ENCODE results near the gene PTPRD.

Gene PTPRD

DNA sequence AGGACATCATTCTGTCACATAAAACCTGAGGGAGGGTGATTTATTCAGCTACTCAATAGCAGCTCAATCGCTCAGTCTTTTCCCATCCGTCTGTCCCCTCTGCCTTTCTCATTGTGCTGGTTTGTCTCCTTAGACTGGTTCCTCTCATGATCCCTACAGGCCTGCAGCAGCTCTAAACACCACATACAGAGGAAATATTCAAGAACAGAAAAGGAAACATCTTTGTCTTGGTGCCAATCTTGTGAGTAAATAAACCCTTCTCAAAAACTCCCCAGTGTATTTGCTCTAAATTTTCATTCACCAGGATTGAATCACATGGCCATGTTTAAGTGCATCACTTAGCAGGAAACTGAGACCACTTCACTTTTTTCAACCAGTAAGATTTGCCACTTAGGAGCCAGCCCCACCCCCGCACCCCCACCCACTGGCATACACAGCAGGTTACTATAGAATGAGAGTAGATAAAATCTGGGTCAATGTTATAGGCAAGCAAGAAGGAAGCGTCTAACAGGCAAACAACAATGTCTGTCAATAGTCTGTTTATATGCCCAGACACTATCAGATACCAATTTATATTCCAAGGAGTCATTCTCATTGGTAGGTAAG, 1917.7 kb downstream of the PTPRD start:
- no peak for DNase-seq

DNA sequence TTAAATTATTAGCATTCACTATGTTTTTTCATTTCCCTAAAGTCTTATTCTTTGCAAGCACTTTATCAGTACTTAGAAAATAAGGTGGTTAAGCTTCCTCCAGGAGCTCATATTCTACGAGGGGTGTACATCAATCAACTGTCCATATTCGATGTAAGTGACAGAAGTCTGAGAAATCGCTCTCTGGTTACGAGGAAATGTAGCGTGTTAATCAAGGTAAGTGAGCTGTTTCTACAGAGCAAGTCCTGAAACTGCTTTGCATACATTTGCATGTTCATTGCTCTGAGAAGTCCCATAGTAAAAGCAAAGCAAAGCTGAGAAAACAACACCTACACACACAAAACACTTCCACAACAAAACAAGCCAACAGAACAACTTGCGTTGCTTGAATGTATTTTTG, 1919.3 kb downstream of the PTPRD start:
- DNase-seq = no peak

DNA sequence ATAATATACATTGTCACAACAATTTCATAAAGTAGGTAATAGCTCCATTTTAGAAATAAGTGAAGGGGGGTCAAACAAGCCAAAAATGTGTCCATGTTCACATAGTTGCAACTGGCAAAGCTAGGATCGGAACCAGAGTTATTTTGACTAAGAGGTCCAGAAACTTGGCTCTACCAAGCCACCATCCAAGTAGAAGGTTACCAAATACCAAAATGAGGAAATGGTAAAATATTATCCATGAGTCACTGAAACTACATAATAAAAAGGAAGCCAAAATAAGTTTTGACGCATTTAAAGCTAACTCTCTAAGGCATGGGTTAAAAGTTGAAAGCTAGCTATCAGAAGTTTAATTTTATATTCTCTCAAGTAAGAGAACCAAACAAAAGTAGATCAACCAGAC, 1926.3 kb downstream of the PTPRD start:
- no peak for DNase-seq

DNA sequence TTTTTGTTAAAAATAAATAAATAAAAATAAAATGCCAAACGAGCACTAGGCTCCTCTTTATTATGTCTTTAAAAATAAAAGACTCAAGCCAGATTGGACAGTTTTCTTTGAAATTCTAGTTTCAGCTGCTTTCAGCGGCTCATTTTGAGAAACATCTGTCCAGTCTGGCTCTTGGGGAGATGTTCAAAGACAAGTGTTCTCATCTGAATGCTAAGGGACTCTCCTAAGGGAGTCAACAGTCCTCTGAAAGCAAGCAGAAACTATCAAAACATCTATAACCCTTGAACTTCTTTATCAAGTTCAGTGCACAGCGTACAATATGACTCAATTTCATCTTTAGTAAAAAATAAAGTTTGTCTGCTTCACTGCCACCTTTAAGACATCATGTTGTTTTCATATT, 1927.0 kb downstream of the PTPRD start:
- no peak for DNase-seq

DNA sequence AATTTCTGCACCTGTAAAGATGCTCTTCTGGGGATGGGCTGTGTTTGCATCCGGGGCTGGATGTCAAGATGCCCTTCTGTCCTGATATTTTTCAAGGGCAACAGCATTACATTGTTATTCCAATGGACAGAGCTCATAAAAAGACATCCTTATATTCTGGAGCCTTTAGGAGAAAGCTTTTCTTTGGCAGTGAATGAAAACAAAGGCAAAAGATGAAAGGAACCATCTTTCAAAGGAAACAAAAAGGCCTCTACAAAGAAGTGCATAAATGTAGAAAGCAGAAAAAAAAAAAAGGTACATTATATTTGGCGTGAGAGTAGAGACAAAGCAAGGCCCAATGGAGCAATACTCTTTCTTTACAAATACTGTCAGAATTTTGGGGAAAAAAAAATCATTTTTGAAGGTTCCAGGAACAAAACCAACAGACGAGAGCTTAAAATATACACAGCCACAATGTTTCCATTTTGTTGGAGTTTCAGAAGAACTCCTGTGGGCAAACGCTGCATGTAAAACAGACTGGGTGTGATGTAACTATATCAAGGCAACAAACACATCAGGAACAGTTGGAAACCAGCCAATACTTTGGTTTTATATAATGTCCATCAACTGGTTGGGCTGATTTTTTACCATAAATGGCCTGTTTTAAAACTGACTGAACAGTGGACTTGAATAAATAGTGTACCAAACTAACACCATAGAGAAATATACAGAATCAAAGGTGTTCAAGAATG, 1927.7 kb downstream of the PTPRD start:
- no peak for DNase-seq

DNA sequence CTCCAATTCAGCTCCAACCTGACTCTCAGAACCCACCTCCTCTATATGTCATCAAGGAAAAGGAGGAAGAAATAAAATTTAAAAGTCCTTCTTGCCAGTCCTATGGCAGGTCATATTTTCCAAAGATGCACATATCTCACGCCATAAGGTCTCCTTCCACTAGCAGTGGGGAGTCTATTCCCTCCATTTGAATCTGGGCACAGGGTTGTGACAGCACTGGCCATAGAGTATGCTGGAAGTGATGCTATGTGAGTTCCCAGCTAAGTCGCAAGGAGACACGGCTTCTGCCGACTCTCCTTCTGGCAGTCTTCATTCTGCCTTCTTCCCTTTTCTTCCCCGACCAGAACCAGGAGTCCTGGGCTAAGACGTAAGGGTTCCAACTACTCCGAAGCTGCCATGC, 1929.3 kb downstream of the PTPRD start:
- no peak for DNase-seq

DNA sequence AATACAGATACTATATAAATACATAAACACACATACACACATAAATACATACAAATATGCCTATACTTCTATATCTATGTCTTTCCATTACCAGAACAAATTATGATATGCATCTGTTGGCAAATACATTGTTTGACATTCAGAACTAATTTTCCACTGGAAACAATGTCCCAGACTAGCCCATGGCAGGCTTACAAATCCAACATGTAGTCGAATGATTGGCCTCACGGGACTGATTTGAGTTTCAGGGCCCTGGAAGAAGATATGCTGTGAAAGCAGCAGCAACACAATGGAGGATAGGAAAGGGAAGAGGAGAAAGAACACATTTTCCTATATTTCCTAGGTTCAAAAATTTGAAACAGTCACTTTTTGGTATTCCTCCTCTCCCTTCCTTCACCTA, 1932.1 kb downstream of the PTPRD start:
- no peak for DNase-seq

DNA sequence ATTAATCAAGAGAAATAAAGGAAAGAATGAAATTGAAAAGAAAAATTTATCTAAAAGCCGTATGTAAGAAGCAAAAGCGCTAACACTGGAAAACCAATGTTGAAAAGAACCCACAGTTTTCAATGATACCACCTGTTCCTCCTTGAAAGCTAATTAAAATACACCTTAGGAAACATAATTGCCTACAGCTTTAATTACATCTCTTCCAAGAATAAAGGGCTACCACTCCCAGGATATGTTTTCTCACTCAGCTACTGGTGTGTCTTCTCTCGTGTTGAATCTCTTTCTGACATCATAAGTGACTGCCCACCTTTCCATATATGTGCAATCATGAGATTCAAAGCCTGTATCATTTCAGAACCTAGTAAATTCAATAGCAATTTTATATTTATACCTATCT, 1932.6 kb downstream of the PTPRD start:
- no peak for DNase-seq

DNA sequence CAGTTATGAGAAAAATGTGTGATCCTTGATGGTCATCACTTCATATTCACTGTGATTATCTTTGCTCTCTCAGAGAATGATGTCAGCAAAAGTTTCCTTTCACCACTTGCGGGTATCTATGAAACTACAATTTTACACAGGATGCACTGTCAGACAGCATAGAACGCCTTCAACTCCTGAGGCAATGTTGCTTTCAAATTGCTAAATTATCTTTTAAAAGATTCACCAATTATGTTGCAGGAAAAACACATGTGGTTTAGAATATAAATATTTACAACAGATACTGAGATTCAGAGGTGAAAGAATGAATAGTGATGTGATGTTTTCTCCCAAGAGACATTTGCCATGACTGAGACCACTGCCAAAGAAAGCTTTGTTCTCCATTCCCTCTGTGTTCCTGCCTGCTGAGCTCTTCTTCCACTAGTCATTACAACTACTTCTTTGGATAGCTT, 1933.4 kb downstream of the PTPRD start:
- no peak for DNase-seq

DNA sequence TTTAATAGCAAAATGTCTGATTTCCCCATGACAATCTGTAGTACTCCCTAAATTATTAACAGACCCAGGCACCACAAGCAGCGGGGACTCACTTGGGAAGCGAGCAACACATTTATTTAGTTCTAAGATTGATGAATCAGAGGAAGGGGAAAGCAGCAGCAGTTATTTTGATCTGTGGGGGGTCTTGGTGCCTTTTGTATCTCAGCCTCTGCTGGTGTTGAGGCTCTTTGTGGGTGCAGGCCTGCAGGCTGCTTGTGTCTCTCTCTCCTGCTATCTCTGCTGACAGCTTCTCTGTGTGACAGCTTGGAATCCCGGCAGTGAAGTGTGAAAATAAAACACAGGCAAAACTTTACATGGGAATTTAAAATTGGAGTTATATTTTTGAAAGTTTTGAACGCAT, 1935.1 kb downstream of the PTPRD start:
- no peak for DNase-seq

DNA sequence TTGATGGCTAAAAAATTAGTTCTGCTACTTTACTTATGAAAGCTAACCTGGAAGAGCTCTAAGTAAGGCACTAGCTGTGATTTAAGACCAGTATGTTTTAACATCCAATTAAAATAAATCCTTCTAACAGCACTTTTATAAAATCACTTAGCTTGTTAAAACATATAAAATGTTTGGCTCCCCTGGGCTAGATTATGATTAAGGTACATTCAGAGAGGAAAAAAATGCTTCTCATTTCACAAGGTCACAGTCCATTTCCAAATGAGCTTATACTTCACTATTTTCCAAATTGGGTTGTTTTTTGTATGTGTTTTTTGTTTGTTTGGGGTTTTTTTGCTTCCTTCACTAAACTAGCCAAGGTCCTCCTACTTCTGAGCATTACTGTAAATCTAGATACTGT, 1938.3 kb downstream of the PTPRD start:
- DNase-seq = no peak

DNA sequence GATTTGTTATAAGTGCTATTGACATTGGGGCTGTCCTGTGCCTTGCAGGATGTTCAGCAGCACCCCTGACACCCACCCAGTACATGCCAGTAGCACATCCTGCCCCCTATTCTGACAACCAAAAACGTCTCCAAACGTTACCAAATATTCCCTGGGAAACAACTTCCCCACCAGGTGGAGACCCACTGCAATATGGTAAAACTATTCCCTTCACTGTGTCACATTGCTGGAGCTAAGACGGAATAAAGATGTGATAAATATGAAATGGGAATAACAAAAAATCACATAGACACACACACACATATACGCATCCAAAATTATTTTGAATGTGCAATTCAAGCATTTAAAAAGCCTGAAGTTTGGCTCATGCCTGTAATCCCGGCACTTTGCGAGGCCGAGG, 1939.0 kb downstream of the PTPRD start:
- no peak for DNase-seq

DNA sequence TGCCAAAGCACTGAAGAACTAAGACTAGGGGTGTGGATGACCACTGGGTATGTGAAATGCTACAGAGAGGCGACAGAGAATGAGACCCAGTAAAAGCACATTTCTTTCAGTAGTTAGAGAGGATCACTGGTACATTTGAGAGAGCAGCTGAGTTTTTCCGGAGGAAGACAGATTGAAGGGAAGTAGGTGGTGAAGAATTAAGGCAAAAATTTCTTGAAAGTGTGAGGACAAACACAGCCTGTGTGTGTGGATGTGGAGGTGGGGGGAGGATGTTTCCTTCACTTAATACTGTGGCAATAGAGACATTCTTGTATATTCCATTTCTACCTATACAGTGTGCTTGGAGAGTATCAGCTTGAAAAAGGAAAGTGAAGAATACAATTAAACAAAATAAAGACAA, 1942.1 kb downstream of the PTPRD start:
- no peak for DNase-seq

DNA sequence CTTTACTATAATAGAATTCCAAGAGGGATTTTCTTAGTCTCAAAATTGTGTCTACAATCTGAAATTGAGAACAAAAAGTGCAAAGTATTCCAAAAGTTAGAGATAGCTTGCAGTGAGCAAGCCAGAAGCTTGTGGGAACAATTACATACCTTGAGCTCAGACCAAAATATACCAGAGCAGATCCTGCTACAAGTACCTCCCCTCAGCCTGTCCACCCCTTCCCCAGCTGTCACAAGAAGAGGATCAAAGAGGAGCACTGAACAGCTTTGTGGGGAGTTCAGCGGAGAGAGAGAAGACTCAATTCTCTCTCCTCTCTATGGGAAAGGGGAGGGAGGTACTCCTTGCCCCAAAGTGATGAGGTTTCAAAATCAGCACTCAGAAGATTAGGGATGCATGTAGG, 1944.1 kb downstream of the PTPRD start:
- DNase-seq = no peak

DNA sequence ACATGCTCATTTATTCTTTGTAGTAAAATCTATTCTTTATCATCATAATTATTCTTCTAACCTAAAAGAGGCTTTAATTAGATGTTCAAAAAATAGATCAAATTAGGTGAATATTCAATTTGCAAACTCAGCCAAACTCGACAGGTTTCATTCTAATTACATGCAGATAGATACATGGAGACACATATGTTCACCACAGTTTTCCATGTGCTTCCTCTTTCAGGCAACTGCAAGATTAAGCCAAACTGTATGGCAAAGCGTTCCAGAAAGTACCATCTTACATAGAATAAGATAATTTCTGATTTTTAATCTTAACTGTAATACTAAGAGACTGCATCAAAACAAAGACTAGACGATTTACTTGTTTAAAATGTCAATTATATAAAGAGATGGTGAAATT, 1944.6 kb downstream of the PTPRD start:
- DNase-seq = no peak

DNA sequence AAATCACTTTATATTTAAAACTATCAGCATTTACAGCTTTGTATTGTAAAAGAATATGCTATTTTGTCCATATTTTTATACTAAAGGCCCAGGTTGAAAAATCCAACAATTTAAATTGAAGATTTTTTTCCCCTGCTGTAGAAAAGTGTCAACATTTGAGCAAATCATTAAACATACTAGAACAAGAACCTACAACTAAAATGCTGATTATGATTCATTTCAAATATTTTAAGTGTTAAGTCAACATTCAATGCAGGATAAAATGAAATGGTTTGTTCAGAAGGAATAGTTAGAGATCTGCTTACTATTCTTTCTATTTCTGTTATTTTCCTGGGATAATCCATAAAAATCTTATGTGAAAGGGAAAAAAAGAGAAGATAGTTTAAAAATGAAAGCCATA, 1946.7 kb downstream of the PTPRD start:
- DNase-seq = no peak

DNA sequence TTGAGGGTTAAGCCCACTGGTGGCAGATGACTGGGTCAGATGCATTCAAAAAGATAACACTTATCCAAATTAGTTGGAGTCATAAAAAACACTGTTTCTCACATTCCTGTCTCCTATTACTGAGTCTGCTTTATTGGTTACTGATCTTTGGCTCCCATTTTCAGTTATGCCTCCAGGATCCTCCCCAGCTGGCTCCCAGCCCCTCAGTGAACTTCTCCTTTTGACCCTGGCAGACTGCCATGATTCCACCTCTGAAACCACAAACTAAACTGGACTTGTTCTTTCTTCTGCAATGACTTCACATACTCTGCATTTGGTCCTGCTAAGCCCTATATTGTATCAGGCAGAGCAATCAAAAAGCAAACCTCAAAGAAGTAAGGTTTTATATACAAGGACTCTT, 1952.4 kb downstream of the PTPRD start:
- DNase-seq = peak; percentile 81

DNA sequence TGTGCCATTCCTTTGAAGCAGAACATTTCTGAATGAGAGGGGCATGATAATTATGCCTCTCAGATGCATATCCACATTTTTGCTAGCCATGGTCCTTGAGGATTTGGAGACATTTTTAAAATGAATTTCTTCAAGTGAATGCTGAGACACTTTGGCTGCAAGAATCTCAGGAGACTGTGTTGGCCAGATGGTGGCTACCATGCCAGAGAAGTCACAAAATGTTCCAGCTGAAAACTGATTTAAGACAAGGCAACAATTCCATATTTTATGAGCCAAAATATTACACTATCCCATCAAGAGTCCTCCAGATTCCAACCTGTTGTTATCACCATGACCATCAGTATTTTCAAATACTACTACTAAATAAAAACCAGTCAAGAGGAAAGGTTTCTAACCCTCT, 1953.7 kb downstream of the PTPRD start:
- DNase-seq = no peak

DNA sequence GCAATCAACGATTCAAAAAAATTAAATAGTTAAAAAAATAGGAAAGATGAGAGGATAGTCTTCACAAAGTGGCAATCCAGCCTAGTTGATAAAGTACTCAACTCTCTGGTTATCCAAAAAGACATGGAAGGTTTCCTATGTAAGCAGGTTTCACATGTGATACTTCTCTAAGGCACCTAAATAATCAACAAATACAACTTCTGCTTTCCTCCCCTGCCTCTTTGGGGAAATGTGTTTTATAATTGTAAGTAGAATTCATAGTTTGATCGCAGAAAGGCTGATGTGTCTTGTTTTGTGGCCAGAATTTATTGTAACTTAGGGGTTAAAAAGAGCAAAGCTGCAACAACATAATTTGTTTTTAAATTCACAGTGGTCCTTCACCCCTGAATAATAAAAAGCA, 1957.7 kb downstream of the PTPRD start:
- DNase-seq = no peak

DNA sequence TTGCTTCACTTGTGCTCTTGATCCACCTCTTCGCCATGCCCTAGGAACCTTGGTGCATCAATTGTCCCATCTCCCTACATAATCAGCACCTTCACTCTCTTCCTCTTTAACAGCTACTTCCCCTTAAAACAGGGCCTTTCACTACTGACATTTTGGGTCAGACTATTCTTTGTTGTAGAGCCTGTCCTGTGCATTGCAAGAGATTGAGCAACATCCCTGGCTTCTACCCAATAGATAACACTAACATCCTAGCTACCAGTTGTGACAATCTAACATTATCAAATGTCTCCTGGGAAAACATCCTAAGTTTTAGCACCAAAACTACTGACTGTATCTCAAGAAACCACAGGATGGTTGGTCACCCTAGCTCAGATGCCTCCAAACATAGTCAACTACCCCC, 1958.9 kb downstream of the PTPRD start:
- no peak for DNase-seq

DNA sequence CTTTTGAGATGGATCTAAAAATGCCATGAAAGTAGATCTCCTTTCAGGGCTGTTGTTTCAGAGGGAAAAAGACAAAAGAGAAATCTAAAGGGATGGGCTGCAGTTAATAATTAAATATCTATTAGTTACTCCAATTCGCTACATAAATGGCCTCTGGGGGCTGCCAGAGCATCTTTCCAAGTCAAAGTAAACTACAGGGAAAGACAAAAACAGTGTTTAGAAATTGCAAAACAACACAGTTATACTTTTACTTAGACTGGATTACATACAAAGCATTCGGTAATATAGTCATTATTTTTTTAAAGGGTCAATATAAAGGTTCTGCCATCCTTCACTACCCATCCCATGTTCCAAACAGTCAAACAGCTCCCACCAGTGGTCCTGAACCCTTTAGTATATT, 1959.7 kb downstream of the PTPRD start:
- no peak for DNase-seq

DNA sequence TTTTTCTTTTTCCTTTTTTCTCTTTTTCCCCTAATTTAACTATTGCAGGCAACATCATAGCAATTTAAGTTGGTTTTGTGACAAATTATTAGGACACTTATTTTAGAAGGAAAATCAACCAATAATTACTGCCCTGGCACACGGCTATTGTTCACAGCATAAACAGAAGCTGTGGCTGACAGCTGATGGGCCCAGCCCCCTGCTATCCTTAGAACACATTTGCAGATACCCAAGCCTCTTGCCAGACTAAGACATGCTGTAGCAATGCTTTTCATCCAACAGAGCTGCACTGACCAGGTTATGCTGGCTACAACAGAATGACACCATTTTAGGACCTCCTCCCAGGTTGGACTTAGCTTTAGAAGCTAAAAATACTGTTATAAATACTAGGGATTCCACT, 1960.5 kb downstream of the PTPRD start:
- no peak for DNase-seq

DNA sequence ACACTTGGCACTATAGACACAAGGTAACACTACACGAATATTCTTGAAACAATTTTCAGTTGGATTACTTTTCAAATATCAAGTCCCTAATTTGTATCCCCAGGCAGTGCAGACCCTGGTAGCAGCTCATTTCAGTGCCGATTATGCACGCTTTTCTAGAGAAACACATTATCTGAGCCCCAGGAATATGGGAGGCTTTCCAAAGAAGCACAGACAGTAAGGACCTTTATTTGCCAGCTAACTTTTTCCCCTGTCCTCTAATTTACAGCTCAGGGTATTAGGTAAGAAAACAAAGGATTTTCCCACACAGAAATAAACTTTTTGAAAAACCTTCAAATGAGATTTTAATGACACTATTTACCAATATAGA, 1961.0 kb downstream of the PTPRD start:
- DNase-seq = no peak

DNA sequence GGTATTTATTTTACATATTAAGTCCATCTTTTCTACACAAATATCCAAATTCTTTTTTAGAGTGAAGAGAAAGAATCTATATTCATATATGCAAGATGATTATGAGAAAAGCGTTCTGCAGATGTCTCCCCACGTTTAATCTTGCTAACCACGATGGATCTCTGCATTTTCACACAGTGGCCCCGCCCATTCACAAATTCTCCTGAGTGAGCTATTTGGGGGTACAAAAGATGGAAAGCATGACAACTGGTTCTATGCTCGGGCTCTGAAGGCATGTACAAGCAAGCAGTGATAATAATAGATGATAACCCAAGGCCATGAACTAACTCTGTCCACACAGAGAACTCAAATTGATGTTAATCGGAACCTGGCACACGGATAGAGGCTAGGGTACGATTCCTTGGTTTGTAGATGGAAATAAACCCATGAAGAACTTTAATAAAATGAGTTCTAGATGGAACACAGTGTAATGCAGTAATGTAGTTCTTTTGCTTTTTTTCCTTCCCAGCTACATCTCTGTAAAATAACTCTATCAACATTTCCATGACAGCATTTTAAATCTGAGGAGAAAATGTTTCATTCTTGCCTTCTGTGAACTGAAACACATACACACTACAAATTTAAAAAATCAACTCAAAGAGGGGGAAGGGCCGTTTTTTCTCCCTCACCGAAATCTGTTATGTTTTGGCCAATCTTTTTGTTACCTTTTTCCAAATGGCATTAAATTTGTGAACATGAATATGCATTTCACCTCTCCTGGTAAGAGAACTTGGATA, 1961.5 kb downstream of the PTPRD start:
- DNase-seq = no peak
